PFSK-1 (cell line): ENCODE results near the gene RGP1.

Experiments
- POLR2AphosphoS5 ChIP-seq: IDR thresholded peaks from 2 replicates; pipeline ENCODE4 v1.6.1; 2012; ENCODE audit warnings: low read depth, mild to moderate bottlenecking, control low read depth, low read length, moderate library complexity
- REST ChIP-seq, 2 experiments: IDR thresholded peaks; 2 replicates each; pipeline versions ENCODE4 v1.6.1 to v1.8.0; 2011 to 2012; ENCODE audit warnings: low read depth in 2 of 2, low read length in 2 of 2, control low read depth in 1 of 2, inconsistent platforms in 1 of 2, mild to moderate bottlenecking in 1 of 2, moderate library complexity in 1 of 2; ENCODE audit not compliant: insufficient read depth in 1 of 2
- SIN3A ChIP-seq: IDR thresholded peaks from 2 replicates; pipeline ENCODE4 v1.6.1; 2012; ENCODE audit warnings: mild to moderate bottlenecking, low read length, moderate library complexity, borderline replicate concordance; ENCODE audit not compliant: insufficient read depth
- TAF1 ChIP-seq: IDR thresholded peaks from 2 replicates; pipeline ENCODE4 v1.6.1; 2012; ENCODE audit warnings: low read length, control low read depth, borderline replicate concordance; ENCODE audit not compliant: insufficient read depth

- TF ChIP-seq SIN3A (no peak), TAF1 (no peak), REST (IDR thresholded peaks at IDR 0.05; ENCODE audit: insufficient read depth in 1 of 2, low read depth in 2 of 2, low read length in 2 of 2) (no peak), POLR2AphosphoS5 (no peak)
These were observed 12.9 kb upstream of the RGP1 start for GRCh38 chr9:35736201-35736633.
